GM21529 (cell line): Measurements from ENCODE around the gene FOCAD.

ENCODE experiments used
- ATAC-seq: cut with Tn5 transposase; IDR thresholded peaks from one replicate; pipeline ENCODE4 v1.9.1; 2021; ENCODE audit not compliant: unreplicated experiment

The FOCAD gene

DNA sequence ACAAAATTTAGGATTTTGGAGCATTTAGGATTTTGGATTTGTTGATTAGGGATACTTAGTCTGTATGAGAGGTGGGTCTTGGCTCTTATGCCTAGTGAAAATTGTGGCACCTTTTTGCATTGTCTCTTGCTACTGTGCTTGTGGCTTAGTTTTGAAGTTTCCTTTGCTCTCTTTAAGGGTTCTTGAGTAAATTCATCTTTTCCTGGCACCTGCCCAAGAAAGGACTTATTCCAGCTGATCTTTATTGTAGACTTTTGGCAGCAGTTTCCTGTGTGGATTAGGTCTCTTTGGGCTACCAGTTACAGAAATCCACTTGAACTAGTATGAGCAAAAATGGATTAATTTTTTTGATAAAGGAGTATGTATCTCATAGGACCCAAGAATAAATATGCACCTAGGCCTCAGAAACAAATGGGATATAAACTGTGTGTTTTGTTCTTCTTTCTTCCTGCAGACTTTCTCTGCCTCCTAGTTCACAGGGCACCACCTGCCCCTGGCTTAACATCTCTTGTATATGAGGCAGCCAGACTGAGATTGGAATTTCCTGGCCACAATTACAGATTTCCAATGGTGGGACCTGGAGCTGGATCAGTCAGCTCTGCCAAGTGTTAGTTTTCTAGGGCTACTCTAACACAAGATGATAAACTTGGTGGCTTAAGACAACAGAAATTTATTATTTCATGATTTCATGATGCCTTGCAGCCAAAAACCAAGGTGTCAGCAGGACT, 44.6 kb downstream of the FOCAD start:
- ATAC-seq, result no peak

DNA sequence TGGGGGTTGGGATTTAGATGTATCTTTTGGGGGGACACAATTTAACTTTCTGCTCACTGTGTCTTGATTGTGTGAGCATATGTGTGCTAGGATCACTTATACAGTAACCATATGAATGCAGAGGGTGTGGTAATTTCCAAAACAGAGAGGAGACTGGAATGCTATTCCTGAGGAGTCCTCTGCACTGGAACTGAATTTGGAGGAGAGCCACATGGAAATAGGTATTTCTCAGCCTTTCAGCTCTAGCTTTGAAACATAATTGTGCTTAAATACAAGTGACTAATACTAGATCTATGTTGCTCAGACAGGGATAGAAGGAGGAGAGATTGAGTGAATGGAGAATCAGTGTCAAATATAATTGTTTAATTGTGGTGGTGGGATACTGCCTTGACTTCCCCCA, 45.5 kb downstream of the FOCAD start:
- no peak for ATAC-seq

DNA sequence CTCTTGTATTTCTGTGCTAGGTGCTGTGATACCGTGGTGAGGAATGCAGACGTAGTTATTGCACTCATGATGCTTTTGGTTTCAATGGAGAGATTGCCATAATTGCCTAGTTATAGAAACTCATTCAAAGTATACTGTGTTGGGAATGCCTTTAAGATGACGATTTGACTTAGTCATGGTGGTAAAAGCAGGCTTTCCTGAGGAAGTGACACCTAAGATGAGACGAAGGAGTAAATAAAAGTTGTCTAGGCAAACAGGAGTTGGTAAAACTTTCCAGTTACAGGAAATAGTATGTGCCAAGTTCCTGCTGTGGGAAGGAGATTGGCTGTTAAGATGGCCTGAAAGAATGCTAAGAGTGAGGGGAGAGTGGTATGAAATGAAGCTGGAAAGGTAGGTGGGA, 48.1 kb downstream of the FOCAD start:
- ATAC-seq, result no peak

DNA sequence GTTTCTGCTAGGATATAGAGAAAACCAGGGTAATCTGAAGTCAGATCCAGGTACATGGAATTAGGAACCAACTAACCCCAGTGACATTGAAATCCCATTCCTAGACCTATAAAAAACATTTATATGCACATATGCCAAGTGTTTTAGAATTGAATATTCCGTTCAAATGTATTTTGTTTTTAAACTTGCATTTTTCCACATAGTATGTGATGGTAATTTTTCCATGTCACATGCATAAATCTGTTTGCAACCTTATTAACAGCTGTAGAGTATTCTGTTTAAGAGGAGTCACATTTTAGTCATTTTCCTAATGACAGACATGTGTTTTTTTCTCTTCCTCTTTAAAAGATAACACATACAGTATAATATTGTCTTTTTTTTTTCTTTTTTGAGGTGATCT, 50.2 kb downstream of the FOCAD start:
- ATAC-seq, result no peak

DNA sequence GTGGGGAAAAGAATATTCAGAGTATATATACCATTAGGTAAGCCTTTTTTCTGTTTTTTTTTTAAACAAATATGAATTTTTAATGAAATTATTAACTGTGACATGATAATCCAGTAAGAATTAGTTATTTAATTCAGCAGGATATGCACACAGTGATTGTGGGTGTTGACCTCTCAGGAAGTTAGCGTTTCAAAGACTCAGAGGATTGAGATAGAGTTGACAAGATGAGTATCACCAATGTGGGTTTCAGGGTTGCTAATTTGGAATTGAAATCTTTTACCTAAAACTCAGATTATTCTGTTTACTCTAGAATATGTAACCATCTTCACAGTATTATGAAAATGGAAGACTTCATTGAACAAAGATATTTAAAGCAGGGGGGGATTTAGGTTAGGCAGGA, 56.2 kb downstream of the FOCAD start:
- ATAC-seq, result no peak

DNA sequence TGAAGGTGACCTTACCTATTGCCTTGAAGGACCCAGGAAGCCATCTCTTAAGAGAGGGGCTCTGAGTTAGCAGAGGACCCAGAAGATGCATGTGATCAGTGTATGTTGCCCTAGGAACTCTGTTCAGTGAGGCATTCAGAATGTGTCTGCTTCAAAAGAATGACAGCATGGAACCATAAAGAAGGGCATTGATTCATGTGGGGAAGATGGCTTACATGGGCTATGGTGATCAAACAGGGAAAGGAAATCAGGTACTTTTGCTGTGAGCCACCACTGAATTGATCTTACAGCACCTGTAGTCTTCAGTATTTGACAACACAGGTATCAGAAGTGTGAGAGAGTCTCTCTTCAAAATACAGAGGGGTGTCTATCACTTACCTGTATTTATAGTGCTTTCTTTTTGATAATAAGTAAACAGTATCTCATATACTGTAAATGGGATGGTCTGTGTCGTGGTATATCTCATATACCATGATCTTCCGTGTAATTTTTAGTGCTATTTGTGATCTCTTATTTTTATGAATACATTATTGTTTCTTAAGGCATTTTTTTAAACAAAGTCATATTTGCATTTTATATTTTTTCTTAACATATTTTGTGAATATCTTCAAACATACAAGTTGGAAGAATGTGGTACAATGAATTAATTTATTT, 57.0 kb downstream of the FOCAD start:
- ATAC-seq, result no peak

DNA sequence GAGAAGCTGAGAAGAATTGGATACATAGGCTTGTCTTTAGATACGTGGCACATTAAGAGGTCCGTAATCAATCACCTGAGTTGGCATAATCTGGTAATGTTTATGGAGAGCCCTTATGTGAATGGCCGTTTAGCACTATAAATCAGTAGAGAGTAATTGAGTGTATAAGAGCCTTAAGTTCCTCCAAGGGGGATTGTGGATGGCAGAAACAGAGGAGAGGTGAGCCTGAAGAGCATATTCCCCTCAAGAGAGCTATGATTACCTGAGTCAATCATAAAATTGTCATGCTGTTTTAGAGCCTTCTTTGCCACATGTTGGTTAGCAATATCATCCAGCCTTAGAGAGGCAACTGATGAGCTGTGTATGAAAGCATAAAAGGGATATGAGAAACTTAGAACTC, 58.8 kb downstream of the FOCAD start:
- ATAC-seq, result no peak

DNA sequence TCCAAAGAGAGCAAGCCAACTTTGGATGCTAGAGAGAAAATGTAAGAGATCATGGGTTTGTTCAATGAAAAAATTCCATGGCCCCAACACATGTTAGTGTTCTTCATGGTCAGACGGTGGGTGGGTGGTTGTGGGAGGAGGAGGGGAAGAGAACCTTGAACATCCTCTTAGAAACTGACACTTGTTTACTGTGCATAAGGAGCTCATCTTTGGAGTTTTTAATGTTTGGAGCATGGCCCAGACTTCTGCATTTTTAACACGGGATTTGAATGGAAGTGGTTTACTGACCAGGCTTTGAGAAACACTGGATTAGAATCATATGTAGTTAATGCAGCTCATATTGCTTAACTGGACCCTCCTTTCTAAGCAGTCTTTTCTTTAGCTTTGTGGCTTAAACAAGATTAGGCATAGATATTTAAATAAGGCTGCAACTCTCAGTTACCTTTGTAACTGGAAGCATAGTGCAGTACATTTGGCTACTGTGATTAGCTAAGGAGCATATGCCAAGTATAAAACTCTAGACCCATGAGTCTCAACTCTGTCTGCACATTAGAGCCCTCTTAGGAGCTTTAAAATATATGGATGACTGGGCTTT, 60.1 kb downstream of the FOCAD start:
- no peak for ATAC-seq

DNA sequence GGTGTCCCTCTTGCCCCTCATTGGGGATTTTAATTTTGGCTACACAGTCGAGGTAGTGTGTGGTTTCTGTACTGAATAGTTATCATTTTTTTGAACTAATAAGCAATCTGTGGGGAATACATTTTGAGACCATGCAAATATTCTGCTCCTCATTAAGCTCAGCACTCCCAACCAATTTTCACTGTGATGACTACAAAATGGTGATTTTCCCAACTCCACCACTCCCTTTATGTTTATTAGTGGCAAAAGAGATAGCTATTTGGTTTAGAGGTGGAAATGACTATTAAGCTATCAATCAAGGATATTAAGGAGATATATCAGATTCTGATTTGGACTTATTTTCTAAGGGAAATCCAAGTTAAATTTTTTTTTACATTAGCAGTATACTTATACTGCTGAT, 62.9 kb downstream of the FOCAD start:
- ATAC-seq, result no peak

DNA sequence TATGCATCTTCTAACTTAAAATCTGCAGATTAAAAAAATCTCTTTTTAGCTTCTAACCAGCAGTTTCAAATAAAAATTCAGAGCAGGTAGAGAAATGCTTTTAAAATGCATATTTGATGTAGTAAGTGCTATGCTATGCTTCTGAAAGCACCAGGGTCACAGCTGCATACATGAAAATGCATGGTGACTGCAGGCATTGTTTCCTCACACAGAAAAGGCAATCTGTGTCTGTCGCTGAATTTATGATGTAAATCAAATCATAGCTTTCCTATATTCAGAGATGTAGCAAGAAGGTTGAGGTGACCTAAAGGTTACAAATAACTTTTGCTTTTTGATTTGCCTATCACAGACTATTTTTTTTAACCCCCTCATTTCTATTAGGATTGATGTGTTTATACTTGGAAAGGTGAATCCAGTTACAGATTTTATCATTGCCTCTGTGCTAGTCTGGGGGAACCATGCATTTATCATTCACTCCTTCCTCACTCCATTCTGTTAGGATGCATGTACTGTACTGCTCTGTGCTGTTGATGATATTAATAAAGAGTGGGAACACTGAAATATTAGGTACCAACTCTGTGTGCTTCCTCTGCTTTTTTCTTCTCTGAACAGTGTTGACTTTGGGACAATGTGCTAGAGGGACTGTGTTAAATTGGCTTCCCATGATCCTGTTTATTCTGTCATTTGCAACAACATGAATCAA, 65.6 kb downstream of the FOCAD start:
- no peak for ATAC-seq

DNA sequence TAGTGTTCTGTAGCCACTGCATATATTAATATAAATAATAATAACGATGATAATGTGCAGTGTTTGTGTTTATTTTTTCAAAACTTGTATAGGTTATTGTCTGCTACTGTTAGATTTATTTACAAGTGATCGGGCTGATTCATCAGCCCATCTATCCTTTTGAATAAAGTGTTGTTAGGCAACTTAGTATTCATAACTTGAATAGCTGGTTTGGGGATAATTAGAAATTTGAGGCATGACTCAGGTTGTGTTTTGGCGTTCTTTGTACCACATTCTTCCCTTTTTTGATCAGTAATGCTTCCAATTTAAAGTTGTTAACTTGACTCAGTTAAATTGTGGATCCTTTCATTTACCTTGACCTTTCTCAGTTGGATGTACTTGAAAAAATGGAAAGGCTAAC, 69.7 kb downstream of the FOCAD start:
- ATAC-seq, result no peak

DNA sequence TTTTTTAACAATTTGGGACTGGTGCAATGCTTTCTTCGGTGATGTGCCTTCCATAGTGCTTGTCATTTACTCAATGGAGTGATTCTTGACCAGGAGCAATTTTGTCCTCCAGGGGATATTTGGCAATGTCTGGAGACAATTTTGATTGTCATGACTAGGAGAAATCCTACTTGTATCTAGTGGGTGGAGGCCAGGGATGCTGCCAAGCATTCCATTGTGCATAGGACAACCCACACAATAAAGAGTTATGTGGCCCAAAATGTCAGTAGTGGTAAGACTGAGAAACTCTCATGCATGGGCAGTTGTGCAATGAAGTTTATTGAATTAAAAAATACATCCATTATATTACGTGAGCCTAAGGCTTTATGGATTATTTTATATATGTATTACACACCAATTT, 70.5 kb downstream of the FOCAD start:
- no peak for ATAC-seq

DNA sequence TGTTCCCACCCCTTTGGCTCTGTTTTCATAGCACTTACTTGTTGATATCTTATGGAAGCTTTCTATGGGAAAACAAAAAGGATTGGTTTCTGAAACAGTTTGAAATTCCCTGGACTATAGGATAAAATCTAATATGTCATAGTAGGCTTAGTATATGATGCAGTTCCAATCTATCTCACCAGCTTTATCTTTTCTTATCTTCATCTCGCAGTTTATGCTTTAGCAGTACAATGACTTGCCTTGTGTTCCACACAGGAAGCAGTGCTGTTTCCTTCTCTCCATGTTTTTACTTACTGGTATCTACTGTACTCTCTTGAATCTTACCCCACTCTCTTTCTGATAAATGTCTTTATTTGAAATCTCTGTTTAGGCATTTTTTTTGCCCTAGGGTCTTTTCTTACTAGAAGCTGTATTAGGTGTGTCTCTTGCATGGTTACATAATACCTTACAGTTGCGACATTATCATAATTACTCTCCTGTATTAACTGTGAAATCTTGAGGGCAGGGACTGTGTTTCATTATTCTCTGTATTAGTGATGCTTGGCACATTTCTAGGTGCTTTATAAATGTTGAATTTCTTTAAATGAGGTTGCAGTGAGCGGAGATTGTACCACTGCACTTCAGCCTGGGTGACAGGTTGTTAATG, 76.3 kb downstream of the FOCAD start:
- no peak for ATAC-seq

DNA sequence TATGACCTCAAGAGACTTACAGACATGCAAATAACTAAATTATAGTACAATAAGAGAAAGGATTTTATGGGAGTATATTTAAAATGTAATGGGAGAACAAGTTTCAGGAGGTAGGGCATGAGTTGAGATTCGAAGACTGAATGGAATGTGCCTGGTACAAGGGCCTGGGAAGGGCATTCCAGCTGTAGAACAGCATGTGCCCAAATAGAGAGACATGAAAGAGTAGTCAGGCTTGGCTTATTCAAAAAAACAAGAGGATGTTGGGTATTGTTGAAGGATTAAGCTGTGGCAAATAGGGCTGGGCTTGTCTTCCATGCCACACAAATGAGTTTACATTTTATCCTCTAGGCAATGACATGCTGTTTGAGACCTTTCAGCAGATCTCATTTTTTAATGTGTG, 86.9 kb downstream of the FOCAD start:
- no peak for ATAC-seq

DNA sequence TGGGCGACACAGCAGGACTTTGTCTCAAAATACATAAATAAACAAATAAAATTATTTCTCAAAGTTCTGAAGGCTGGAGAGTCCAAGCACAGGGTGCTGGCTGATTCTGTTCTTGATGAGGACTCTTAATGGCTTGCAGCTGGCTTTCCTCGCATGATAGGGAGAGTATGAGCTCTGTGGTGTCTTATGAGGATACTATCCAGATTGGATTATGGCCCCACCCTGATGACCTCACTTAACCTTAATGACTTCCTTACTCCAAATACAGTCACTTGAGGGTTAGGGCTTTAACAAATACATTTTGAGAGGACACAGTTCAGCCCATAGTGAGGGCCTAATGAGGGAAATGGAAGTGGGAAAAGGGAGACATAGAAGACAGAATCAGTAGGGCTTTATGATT, 87.7 kb downstream of the FOCAD start:
- ATAC-seq, result no peak

DNA sequence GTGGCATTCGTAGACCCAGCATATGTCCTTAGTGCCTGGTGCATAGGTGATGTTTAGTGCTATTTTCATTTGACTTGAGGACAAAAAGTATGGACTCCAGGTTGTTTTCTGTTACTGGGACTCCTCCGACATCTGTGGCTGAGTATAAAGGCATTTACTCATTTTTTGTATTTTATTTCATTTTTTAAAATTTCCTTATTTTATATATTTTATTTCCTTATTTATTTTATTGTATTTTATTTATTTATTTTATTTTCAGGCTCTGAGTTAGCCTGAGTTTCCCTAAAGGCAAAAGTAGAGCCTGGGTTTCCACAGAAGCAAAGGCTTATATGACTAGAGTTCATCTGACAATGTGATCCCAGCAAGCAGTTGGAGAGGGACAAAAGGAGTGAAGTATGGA, 91.6 kb downstream of the FOCAD start:
- no peak for ATAC-seq

DNA sequence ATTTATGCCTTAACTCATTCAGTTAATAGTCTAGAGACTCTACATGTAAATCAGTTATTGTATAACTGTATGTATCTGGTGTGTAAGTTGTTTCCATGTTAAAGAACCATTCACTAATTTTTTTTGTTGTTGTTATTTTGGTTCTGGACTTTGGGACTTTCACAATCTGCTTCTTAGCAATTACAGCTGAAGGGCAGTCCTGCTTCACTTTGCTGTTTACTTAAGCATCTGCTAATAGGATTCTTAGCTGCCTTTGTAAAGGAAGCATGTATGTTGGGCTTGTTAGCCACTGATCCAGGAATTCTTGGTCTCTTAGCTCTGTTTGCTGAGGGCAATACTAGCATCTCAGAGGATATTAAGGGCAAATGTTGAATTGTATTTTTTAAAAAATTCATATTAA, 97.0 kb downstream of the FOCAD start:
- ATAC-seq, result no peak

DNA sequence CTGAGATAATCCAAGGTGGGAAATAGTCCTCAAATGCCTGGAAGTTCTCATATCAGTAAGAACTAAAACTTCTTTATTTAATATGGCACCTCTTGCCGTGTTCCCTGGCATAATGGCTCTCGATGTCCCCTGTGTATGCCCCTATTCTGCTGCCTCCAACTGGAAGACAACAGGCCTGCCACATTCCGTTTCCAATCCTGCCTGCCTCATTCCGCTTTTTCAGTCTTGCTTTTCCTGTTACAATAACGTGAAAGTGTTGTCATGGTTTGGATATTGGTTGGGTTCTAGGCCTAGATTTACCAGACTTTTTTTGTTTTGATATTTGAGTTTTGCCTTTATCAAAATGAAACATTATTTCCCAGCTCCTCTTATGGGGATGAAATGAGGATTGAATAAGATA, 98.2 kb downstream of the FOCAD start:
- no peak for ATAC-seq

DNA sequence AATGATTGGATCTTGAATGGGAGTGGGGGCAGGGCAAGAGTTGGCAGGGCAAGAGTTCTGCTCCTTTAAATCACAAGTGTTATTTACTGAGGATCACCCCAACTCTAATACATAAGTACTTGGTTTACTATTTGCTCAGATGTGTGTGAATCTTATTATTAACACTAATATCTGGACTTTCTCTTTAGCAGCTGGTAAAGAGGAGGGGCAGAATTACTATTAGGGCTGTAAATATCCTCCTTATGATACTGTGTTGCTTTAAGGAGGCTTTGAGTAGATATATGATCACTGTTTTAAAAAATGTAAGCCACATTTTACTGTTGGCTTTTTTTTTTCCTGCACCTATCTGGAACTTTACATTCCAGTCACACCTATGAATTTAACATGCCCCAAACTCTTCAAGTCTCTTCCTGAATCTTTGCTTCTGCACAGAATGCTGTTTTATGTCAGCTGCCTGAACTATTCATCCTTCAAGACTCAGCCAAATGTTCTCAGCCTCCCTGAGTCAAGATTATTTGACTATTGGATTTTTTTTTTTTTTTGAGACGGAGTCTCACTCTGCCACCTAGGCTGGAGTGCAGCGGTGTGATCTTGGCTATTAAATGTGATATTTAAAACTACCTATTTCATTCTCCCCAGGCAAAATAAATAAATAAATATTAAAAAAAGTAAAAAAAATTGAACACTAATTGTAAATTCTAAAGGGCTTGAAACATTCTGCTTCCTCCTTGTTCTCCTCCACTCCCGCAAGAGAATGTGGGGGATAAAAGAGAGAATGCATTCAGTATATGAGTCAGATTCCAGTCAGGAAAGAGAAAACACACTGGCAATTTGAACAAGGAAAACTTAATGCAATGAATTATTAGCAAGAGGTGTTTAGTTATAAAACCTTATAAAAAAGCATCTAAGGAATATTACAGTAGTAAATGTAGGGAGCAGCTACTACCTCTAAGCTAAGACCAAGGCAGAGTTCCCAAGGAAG, 99.3 kb downstream of the FOCAD start:
- ATAC-seq, result no peak

DNA sequence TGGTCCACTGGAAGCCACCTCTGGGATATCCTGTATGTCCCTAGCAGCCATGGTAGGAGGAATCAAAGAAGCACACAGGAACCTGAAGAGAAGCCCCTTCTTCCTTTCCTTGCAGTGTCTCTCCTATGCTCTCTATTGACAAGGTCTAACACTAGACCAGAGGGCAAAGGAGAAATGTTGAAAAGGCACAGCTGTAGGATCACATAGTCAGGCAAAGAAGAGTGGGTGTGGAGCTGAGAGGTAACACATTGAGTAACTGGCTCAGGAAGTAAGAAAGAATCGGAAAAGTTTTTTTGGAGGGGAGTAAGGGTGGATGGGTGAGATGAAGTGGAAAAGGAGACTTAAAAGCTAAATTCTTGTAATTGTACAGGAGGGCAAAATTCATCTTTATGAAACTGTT, 100.1 kb downstream of the FOCAD start:
- ATAC-seq, result no peak
